HG03066 (cell line): ENCODE data around the gene CHAC1.

ENCODE experiments used
- ATAC-seq: cut with Tn5 transposase; IDR thresholded peaks from one replicate; pipeline ENCODE4 v1.9.1; 2021; ENCODE audit warnings: low read depth; ENCODE audit not compliant: unreplicated experiment

Gene CHAC1

GRCh38 chr15:40922608-40923005 is 30.7 kb upstream of the CHAC1 start:
- ATAC-seq, result no peak

GRCh38 chr15:40923551-40923950 is 29.7 kb upstream of the CHAC1 start:
- ATAC-seq, result no peak

- ATAC-seq, result no peak
Observed at GRCh38 chr15:40925495-40925862, 27.8 kb upstream of the CHAC1 start.

- no peak for ATAC-seq
Observed at GRCh38 chr15:40925863-40926658, 27.2 kb upstream of the CHAC1 start.

- no peak for ATAC-seq
Observed at GRCh38 chr15:40926659-40927494, 26.4 kb upstream of the CHAC1 start.

GRCh38 chr15:40927495-40927872 is 25.8 kb upstream of the CHAC1 start:
- ATAC-seq, result no peak

GRCh38 chr15:40927873-40928806 is 25.1 kb upstream of the CHAC1 start:
- ATAC-seq, result no peak

GRCh38 chr15:40928821-40929659 is 24.2 kb upstream of the CHAC1 start, which contains the start of gene DLL4:
Gene DLL4 (plus strand): TSS chr15:40929340. CDS start chr15:40929669, 329 bp downstream.
- ATAC-seq, result no peak

- no peak for ATAC-seq
Observed at GRCh38 chr15:40929660-40930429, 23.4 kb upstream of the CHAC1 start.

GRCh38 chr15:40930430-40931299 is 22.6 kb upstream of the CHAC1 start:
- ATAC-seq, result no peak

GRCh38 chr15:40931300-40932142 is 21.8 kb upstream of the CHAC1 start:
- ATAC-seq, result no peak

GRCh38 chr15:40932156-40932555 is 21.1 kb upstream of the CHAC1 start:
- no peak for ATAC-seq

GRCh38 chr15:40932649-40933516 is 20.4 kb upstream of the CHAC1 start:
- no peak for ATAC-seq

GRCh38 chr15:40933517-40933902 is 19.8 kb upstream of the CHAC1 start:
- ATAC-seq, result no peak

GRCh38 chr15:40934457-40934856 is 18.8 kb upstream of the CHAC1 start:
- ATAC-seq, result no peak

GRCh38 chr15:40936234-40936708 is 17.0 kb upstream of the CHAC1 start:
- ATAC-seq, result no peak
